Activated T-cell treated with anti-CD3 and anti-CD28 coated beads for 48 hours (primary cell): ENCODE results near the gene UBASH3B.

ENCODE experiments used
- DNase-seq: peaks from one replicate; pipeline ENCODE4 v3.0.0-alpha.2; 2020; ENCODE audit warnings: low read depth

UBASH3B gene

GRCh38 chr11:122785031-122785541 is 129.6 kb downstream of the UBASH3B start:
- no peak for DNase-seq

DNA sequence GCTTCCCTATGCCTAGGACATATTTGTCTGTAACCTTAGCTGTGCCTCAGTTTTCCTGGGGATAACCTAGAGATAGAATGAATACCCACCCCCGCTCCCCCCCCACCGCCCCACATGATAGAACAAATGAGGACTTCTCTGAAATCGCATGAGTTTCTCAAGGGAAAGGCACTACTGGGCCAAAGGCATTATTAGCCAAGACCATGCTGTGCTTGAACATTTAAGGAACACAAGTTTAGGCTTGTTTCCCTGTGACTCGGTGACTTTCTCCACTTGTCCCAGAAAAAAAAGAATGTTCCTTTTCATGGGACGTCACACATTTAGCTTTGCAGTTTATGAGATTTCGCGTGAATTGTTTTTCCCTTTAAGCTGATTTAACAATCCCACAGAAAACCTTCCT is 131.4 kb downstream of the UBASH3B start:
- DNase-seq = no peak

DNA sequence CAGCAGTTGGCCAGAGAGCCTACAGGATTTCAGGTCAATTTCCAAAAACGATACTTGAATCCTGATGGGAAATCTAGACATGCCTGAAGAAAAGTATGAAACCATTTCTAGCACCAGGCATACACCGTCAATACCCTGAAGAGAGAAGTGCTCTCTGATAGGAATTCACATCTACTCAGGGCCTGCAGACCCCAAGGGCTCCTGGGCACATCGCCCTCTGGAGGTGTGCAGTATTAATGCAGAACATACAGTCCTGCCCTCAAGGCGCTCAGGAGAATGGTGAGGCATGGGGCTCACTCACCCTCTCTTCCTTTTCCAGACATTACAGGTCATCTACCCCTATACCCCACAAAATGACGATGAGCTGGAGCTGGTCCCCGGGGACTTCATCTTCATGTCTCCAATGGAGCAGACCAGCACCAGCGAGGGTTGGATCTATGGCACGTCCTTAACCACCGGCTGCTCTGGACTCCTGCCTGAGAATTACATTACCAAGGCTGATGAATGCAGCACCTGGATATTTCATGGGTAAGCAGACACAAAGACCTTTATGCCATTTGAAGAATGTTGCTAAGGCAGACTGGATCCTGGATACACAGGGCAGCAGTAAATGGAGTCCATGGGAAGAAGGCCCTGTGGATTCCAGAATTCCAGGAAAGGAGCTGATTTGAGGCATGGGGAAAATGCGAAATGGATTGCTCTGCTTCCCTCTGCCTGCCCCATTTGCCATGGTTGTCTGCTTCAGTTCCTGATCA is 133.4 kb downstream of the UBASH3B start:
- DNase-seq = no peak

DNA sequence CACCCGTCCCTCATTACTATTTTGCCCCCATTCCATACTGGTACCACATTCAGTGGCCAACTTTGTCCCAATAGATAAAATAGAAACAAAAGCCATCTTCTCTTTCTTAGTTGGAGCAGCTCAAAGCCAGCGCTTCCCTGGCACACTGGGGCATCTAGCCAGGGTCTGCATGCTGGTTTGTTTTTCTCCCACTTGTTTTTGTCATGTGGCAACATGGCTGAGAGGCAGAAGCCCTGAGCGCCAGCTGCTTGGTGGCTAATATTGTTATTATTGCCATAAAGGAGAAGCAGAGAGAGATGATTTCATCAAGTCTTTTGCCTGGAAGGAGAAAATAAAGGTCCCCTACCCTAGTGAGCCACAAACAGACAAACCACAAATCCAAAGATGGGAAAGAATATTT is 134.4 kb downstream of the UBASH3B start:
- DNase-seq = no peak

DNA sequence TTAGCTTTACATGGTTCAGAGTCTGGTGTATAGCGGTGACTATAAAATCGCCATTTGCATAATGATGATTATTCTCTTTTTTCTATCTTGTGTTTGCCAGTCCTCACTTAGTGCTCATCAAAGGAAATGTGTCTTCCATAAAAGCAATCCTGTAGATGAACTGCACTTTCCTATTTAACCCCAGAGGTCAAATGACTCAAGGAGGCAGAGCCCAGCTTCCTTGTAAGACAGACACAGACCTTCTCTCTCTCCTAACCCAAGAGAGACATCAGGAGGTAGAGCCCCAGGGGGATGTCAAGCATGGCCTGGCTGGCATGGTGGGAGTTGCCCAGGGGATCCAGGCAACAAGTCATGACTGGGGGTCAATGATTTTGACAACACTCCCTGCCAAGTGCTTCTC is 135.9 kb downstream of the UBASH3B start:
- no peak for DNase-seq

GRCh38 chr11:122791836-122792235 is 136.3 kb downstream of the UBASH3B start:
- DNase-seq = no peak

- DNase-seq = no peak
Measured at GRCh38 chr11:122793515-122793914, 138.0 kb downstream of the UBASH3B start.

- no peak for DNase-seq
Measured at GRCh38 chr11:122795307-122795706, 139.8 kb downstream of the UBASH3B start.

DNA sequence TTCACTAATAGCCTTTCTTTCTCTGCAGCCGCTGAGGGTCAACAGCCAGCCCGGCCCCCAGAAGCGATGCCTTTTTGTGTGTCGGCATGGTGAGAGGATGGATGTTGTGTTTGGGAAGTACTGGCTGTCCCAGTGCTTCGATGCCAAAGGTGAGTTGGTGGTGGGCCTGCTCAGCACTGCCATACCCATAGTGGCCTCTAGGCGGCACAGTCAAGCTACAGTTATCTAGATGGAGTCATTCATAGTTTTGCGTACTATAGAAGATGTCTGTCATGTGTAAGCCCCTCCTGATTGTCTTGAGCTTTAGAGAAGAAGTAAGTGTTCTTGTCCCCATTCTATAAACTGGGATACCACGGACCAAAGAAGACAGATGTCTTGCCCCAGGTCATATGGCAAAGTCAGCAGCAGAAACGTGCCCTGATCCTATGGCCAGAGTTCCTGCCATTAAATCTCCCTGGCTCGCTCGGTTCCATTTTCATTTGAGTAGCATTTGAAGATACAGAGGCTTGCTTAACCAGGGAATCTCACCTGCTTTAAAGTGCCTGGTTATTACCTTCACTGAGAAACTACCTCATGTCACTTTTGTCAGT is 140.7 kb downstream of the UBASH3B start:
- peak; percentile 64 for DNase-seq

DNA sequence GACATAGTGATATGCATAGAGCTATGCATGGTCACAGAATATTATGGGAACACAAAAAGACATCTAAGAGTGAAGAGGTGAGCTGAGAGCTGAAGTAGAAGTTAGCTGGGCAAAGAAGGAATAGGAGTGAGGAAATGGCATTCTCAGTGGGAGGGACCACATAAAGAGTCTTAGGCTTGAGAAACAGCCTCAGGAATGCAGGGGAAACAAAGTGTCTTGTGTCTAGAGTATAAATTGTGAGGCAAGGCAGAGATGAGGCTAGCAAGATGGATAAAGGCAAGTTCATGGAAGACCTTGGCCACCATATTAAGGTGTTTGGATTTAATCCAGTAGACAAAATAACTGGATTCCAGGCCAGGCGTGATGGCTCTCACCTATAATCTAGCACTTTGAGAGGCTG is 142.1 kb downstream of the UBASH3B start:
- no peak for DNase-seq

DNA sequence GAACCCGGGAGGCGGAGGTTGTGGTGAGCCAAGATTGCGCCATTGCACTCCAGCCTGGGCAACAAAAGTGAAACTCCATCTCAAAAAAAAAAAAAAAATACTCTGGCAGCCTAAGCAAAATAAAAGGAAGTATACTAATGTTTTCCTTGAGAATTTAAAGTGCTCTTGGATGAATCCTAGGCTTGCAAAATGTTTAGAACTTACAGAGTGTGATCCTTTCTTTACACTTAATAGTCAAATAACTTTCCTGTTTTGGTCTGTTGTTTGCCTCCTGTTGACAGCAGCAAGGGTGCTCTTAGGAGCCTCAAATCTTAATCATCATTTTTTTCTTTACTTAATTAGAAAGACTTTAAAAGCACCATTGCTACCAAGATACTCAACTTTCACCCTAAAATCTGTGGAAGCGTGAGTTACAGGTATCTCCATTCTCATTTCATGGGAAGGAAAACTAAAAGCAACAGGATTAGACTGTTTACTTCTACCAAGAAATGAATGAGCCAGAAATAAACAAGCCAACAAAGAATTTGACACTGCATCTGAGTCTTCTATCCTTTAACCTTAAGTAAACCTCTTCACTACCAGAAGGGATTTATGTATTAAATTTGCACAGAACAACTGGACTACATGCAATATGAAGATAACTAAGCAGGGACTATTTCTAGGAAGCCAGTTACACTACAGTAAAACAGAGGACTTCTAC is 144.0 kb downstream of the UBASH3B start:
- no peak for DNase-seq

DNA sequence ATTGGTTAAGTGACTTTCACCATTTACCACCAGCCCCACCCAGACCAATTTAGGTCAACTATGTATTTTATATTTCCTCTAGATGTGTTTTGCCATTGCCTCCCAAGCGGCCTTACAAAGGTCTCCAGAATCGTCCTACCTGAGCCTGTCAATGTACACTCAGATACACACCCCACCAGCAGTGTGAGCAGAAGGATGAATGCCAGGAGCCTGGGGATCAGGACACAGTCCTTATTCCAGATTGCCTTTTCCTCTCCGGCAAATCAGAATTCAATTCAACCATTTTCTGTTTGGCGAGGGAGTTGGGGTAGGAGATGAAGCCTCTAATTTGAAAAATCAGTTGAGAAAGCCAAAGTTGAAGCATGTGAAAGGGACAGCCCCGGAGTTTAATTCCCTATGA is 147.4 kb downstream of the UBASH3B start:
- DNase-seq = no peak

DNA sequence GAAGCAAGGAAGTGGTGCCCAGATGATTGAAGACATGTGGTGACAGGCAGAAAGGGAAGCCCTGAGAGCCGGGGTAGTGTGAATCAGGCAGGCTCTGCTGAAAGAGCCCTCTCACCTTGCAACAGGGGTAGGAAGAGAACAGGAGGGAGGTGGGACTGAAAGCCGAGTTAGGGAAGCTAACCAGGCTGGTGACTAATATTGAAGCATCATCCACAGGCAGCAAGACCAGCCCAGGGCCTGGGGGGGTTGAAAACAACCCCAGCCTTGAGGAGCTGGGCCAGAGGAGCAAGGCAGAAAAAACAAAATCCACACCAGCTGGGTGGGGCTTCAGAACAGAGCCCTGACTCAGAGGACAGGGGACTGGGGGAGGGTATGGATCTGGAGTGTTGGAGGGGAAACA is 147.8 kb downstream of the UBASH3B start:
- DNase-seq = no peak

GRCh38 chr11:122803716-122804115 is 148.2 kb downstream of the UBASH3B start:
- DNase-seq = no peak

GRCh38 chr11:122804161-122804560 is 148.6 kb downstream of the UBASH3B start:
- DNase-seq = no peak

DNA sequence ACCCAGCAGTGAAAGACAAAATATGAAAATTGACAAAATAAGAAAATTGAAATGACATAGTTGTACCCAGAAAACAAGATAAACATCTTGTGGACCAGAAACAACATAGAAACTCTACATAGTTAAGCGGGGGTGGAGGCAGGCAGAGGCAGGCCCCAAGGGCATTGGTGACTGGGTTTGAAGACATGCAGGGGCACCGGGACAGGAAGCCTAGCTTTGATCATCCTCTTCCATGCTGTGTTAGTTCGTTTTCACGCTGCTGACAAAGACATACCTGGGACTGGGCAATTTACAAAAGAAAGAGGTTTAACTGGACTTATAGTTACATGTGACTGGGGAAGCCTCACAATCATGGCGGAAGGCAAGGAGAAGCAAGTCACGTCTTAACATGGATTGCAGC is 149.3 kb downstream of the UBASH3B start:
- no peak for DNase-seq

- no peak for DNase-seq
Measured at GRCh38 chr11:122807731-122808477, 152.4 kb downstream of the UBASH3B start.

DNA sequence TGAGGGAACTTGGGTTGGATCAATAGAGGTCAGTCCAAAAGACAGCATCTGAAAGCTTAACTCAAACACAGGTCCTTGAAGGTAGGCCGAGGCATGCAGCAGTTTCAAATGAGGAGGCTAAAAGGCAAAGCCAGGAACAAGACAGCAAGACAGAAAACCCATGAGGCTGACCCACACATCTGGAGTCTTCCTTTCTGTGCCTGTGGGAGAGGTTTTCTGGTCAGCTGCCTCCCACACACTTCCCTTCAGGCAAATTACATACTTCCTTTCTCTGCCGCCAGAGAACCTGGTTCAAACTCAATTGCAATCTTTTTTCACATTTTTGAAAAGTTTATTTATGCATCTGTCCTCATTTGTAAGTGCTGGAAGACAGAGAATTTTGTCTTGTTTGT is 153.0 kb downstream of the UBASH3B start:
- peak; percentile 11 for DNase-seq

DNA sequence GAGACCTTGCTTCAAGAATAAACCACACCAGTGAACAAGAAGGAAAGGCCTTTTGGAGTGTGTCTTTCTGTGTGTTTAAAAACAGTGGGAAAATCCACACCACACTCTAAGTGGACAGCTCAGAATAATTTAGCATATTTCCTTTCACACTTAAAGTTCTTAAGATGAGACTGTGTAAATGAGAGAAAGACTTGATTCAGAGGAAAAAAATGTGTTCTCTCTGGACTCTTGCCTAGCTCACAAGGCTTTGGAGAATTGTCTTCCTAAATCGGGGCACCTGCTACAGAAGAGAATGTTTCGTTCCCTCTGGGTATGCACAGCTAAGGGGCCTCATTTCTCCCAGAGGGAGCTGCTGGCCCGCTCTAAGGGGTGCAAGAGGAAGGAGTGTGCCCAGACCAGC is 154.3 kb downstream of the UBASH3B start:
- DNase-seq = no peak

DNA sequence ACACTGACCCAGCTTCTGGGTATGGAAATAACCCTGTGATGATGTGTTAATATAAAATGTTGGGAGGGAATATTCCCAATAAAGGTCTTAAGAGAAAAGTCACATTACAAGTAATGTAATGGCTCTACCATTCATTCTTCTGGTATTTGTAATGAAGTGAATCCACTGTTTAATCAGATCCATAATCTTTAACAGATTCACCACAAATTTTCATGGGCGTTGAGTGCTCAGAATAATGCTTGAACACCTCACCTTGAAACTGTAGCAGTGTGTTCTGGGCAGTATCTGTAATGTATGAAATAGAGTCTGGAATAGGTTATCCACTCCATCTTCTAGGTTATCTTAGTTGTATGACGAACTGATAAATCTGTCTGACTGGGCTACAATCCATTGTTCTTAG is 156.2 kb downstream of the UBASH3B start:
- DNase-seq = no peak

- DNase-seq = no peak
Measured at GRCh38 chr11:122812638-122813037, 157.1 kb downstream of the UBASH3B start.

- DNase-seq = no peak
Measured at GRCh38 chr11:122813176-122813893, 157.8 kb downstream of the UBASH3B start.
